Vagina (tissue), 2 donors: ENCODE data around the gene CEMIP2. TPM values are rescaled to one million over a fixed set of nuclear protein-coding genes. Genes with fewer than 3 reads are reported as not detected.

Source experiments
- DNase-seq, 2 donors: peaks; one replicate each; pipeline ENCODE4 v3.0.0-alpha.2; 2017; ENCODE audit errors: extremely low spot score in 2 of 2
- H3K27ac ChIP-seq: fragments of 200-600 bp; sonication (generic); one replicate; pipeline ENCODE4 v1.5.1; 2019
- H3K27me3 ChIP-seq: fragments of 200-600 bp; sonication (generic); one replicate; pipeline ENCODE4 v1.5.1; 2019
- H3K36me3 ChIP-seq, 2 donors: fragments of 200-600 bp; sonication (generic); one replicate each; pipeline ENCODE4 v1.5.1; 2017 to 2019
- H3K4me1 ChIP-seq: fragments of 200-600 bp; sonication (generic); one replicate; pipeline ENCODE4 v1.5.1; 2019
- H3K4me3 ChIP-seq, 2 donors: fragments of 200-600 bp; sonication (generic); 1 replicate in 1 of 2; 2 replicates in 1 of 2; pipeline ENCODE4 v1.5.1; 2016 to 2019
- H3K9me3 ChIP-seq: fragments of 200-600 bp; sonication (generic); one replicate; pipeline ENCODE4 v1.5.1; 2019
- POLR2A ChIP-seq, 2 donors: fragments of 450-650 bp; IDR thresholded peaks; one replicate each; pipeline ENCODE4 v1.6.1; 2017; ENCODE audit warnings: antibody characterized with exemption in 2 of 2, mild to moderate bottlenecking in 2 of 2, moderate library complexity in 2 of 2
- POLR2AphosphoS5 ChIP-seq, 2 donors: sonication (generic); formaldehyde crosslinking; IDR thresholded peaks; one replicate each; pipeline ENCODE4 v1.9.0; 2017; ENCODE audit warnings: antibody characterized with exemption in 2 of 2, mild to moderate bottlenecking in 2 of 2, low read depth in 1 of 2; ENCODE audit not compliant: insufficient read depth in 1 of 2
- intact Hi-C: fragments of 100-400 bp; cut with DNase I; formaldehyde crosslinking; loops from one replicate; pipeline ENCODE4 v1.15.1; 2023
- total RNA-seq: library from RNA; depleted of rRNA; stranded (reverse); fragments of >200 nt; gene quantifications from one replicate; pipeline ENCODE4 v1.2.3, GENCODE V29; 2016
- TF ChIP-seq, protein P1 (sequence below), 3 experiments: fragments of 450-650 bp in 2 of 3; fragments of 200-600 bp in 1 of 3; sonication (generic) in 1 of 3; IDR thresholded peaks; one replicate each; pipeline ENCODE4 v1.5.1; 2017 to 2019; ENCODE audit warnings: antibody characterized with exemption in 3 of 3, mild to moderate bottlenecking in 2 of 3, moderate library complexity in 2 of 3

The CEMIP2 gene
- total RNA-seq, 1 donor from 2014 or later, result 46.7 TPM

DNA sequence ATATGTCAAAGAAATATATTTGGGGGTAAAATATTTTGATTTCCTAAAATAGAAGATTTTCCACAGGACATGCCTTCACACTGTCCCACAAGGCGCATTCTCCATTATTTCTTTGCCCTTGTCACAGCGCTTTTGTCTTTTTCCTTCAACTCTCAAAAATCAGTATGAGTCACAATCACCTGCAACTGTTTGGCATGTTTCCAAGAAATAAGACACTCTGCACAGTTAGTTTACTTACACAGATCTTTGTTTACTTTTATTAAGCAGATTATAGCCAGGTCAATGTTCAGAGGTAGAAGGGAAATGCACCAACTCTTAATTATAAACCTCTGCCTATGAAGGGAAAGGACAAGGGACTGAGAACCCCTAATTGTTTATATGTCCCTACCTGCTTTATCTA, 9.5 kb downstream of the CEMIP2 start:
- Histone ChIP-seq H3K27ac (no peak overlapping the region), H3K9me3 (no peaks in the 10 kb centered on the region), H3K4me3 (no peak overlapping the region), H3K4me1 (peaks cover 18% of the 10 kb centered on the region), H3K27me3 (no peaks in the 10 kb centered on the region), H3K36me3 (no peaks in the 10 kb centered on the region)
- no peak for TF ChIP-seq POLR2A (IDR thresholded peaks at IDR 0.05)
- TF ChIP-seq POLR2AphosphoS5 (IDR thresholded peaks at IDR 0.05; ENCODE audit: insufficient read depth in 1 of 2, low read depth in 1 of 2), result no peak
- TF ChIP-seq, protein P1, sequence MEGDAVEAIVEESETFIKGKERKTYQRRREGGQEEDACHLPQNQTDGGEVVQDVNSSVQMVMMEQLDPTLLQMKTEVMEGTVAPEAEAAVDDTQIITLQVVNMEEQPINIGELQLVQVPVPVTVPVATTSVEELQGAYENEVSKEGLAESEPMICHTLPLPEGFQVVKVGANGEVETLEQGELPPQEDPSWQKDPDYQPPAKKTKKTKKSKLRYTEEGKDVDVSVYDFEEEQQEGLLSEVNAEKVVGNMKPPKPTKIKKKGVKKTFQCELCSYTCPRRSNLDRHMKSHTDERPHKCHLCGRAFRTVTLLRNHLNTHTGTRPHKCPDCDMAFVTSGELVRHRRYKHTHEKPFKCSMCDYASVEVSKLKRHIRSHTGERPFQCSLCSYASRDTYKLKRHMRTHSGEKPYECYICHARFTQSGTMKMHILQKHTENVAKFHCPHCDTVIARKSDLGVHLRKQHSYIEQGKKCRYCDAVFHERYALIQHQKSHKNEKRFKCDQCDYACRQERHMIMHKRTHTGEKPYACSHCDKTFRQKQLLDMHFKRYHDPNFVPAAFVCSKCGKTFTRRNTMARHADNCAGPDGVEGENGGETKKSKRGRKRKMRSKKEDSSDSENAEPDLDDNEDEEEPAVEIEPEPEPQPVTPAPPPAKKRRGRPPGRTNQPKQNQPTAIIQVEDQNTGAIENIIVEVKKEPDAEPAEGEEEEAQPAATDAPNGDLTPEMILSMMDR (IDR thresholded peaks at IDR 0.05), result no peak
- intact Hi-C loops, result no loop called here
- no peak for DNase-seq

GRCh38 chr9:71758277-71758676, 10.0 kb downstream of the CEMIP2 start:
- Histone ChIP-seq H3K27ac (no peak overlapping the region), H3K4me1 (peaks cover 13% of the 10 kb centered on the region), H3K4me3 (no peak overlapping the region), H3K9me3 (no peaks in the 10 kb centered on the region), H3K27me3 (no peaks in the 10 kb centered on the region), H3K36me3 (no peaks in the 10 kb centered on the region)
- DNase-seq, result no peak
- TF ChIP-seq, protein P1 (IDR thresholded peaks at IDR 0.05), result no peak
- TF ChIP-seq POLR2A (IDR thresholded peaks at IDR 0.05) (no peak), POLR2AphosphoS5 (IDR thresholded peaks at IDR 0.05; ENCODE audit: insufficient read depth in 1 of 2, low read depth in 1 of 2) (no peak)
- intact Hi-C loops, result no loop called here

DNA sequence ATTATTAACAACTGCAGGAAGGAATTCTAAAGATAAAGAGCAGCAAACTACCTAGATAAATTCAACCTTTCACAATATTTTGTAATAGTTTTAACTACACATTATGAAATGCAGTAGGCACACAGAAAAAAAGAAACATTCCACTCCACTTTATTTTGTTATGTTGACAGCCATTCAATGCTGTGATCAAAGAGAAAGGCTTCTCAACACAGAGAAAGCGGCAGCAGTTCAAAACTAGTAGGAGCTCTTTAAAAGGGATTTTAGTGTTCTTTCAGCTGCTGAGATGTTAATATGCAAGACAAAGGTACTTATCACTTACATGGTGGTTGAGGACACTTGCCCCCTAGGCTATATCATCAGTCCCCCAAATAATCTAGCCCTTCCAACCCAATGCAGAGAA, 11.6 kb downstream of the CEMIP2 start:
- no peak for DNase-seq
- TF ChIP-seq POLR2A (IDR thresholded peaks at IDR 0.05), result no peak
- TF ChIP-seq, protein P1 (IDR thresholded peaks at IDR 0.05), result no peak
- TF ChIP-seq POLR2AphosphoS5 (IDR thresholded peaks at IDR 0.05; ENCODE audit: insufficient read depth in 1 of 2, low read depth in 1 of 2), result no peak
- Histone ChIP-seq H3K36me3 (no peaks in the 10 kb centered on the region), H3K27me3 (no peaks in the 10 kb centered on the region), H3K4me1 (peaks cover 8% of the 10 kb centered on the region), H3K27ac (no peak overlapping the region), H3K4me3 (no peak overlapping the region), H3K9me3 (no peaks in the 10 kb centered on the region)
- intact Hi-C loops, result no loop called here

DNA sequence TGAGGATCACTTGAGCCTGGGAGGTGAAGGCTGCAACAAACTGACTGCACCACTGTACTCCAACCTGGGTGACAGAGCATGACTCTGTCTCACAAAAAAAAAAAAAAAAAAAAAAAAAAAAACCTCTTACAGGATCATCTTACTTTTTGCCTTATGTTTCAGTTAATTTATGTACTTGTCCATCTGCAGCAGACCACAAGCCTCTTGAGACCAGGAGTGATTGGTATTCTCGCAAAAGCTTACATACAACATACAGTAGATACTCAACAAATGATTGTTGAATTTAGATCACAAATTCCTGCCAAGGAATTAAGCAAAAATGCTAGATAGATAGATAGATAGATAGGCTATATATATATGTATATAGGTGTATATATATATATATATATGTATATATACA, 12.4 kb downstream of the CEMIP2 start:
- Histone ChIP-seq H3K4me1 (peaks cover 5% of the 10 kb centered on the region), H3K27ac (no peak overlapping the region), H3K9me3 (no peaks in the 10 kb centered on the region), H3K4me3 (no peak overlapping the region), H3K36me3 (no peaks in the 10 kb centered on the region), H3K27me3 (no peaks in the 10 kb centered on the region)
- no peak for DNase-seq
- TF ChIP-seq POLR2A (IDR thresholded peaks at IDR 0.05), result no peak
- TF ChIP-seq, protein P1 (IDR thresholded peaks at IDR 0.05), result no peak
- TF ChIP-seq POLR2AphosphoS5 (IDR thresholded peaks at IDR 0.05; ENCODE audit: insufficient read depth in 1 of 2, low read depth in 1 of 2), result no peak
- intact Hi-C loops, result no loop called here

DNA sequence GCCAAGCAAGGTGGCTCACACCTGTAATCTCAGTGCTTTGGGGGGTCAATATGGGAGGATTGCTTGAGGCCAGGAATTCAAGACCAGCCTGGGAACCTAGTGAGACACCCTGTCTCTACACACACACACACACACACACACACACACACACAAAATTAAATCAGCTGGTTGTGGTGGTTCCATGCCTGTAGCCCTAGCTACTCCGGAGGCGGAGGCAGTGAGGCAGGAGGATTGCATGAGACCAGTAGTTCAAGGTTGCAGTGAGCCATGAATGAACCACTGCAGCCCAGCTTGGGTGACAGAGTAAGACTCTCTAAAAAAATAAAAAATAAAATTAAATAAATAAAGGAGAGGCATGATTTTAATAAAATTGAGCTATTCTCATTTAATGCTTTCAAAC, 13.1 kb downstream of the CEMIP2 start:
- intact Hi-C loops, result no loop called here
- H3K27ac ChIP-seq, result no peak overlapping the region

More for the DNA sequence above, 13.1 kb downstream of the CEMIP2 start:
- H3K27me3 ChIP-seq, result no peaks in the 10 kb centered on the region
- no peaks in the 10 kb centered on the region for H3K9me3 ChIP-seq
- TF ChIP-seq, protein P1 (IDR thresholded peaks at IDR 0.05), result no peak
- TF ChIP-seq POLR2A (IDR thresholded peaks at IDR 0.05) (no peak), POLR2AphosphoS5 (IDR thresholded peaks at IDR 0.05; ENCODE audit: insufficient read depth in 1 of 2, low read depth in 1 of 2) (no peak)
- DNase-seq, result no peak
- H3K36me3 ChIP-seq, result no peaks in the 10 kb centered on the region
- H3K4me3 ChIP-seq, result no peak overlapping the region
- H3K4me1 ChIP-seq, result peaks cover 5% of the 10 kb centered on the region
